Cardiac fibroblast (primary cell): ENCODE data around the gene ATP7B.

Experiments used
- DNase-seq, 2 donors: peaks; one replicate each; pipeline versions ENCODE4 v3.0.0 to v3.0.0-alpha.2; 2010; ENCODE audit warnings: low read depth in 2 of 2
- H3K4me3 ChIP-seq, 2 donors: replicated peaks in 1 of 2; 1 replicate in 1 of 2; 2 replicates in 1 of 2; pipeline ENCODE4 v1.5.1; 2011; ENCODE audit warnings: low read depth in 2 of 2, low read length in 2 of 2, mild to moderate bottlenecking in 2 of 2, moderate library complexity in 1 of 2
- TF ChIP-seq, protein P1 (sequence below): IDR thresholded peaks from one replicate; pipeline ENCODE4 v1.5.1; 2011; ENCODE audit warnings: low read depth, mild to moderate bottlenecking, low read length, inconsistent platforms

ATP7B gene

DNA sequence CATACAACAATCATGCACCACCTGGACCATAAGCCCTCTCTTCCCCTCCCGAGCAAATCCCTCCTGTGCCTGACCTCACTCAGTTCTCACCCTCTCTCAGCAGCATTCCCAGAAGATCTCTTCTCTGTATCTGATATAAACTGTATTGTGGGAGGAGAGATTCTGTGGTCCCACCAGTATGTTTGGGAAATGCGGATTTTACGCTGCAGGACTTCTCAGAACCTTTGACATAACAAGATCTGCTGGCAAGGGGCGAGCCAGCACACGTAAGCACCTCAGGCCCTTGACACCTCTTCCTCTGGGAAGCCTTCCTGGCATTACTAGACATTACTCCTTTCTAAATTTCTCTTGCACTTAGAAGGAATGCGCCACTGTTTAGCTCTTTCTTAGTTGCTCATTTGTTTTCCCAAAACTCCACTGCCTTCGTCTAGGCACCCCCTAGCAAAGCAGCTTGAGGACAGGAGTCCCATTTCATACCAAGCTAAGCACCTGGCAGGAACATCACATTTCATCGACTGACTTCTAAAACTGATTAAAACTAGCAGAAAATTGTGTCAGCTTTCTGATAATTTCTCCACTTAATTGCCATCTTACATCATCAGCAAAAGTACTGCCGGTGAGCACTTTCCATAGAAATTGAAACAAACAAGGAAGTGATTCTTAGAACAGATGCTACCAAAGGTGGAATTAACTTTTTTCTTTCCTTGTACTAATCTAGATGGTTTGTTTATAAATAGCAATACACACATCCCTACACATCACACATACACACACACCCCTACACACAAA is 86.3 kb downstream of the ATP7B start:
- H3K4me3 ChIP-seq, result no peak overlapping the region
- TF ChIP-seq, protein P1, sequence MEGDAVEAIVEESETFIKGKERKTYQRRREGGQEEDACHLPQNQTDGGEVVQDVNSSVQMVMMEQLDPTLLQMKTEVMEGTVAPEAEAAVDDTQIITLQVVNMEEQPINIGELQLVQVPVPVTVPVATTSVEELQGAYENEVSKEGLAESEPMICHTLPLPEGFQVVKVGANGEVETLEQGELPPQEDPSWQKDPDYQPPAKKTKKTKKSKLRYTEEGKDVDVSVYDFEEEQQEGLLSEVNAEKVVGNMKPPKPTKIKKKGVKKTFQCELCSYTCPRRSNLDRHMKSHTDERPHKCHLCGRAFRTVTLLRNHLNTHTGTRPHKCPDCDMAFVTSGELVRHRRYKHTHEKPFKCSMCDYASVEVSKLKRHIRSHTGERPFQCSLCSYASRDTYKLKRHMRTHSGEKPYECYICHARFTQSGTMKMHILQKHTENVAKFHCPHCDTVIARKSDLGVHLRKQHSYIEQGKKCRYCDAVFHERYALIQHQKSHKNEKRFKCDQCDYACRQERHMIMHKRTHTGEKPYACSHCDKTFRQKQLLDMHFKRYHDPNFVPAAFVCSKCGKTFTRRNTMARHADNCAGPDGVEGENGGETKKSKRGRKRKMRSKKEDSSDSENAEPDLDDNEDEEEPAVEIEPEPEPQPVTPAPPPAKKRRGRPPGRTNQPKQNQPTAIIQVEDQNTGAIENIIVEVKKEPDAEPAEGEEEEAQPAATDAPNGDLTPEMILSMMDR, result no peak
- DNase-seq, result no peak

DNA sequence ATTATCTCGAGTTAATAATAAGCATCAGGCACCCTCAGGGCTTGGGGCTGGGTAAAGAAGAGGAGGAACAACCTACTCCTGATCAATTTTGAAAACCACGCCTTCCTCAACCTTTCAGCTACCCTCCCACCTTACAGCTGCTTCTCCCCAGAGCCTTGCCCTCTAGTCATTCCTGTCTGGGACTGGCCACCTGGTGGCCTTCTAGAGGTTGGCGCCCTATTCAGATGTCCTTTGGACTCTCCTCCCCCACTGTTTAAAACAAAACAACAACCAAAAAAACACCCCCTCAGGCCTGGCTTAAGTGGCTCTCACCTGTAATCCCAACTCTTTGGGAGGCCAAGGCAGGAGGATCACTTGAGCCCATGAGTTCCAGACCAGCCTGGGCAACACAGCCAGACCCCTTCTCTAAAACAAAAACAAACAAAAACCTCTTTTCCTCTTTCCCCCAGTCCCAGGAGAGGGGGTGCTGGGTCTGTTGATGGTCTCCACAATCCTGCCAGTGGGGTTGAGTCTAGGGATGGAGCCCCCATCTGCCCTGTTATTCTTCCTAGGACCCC is 87.2 kb downstream of the ATP7B start:
- TF ChIP-seq, protein P1, result peak; percentile 32
- DNase-seq, result no peak
- no peak overlapping the region for H3K4me3 ChIP-seq

DNA sequence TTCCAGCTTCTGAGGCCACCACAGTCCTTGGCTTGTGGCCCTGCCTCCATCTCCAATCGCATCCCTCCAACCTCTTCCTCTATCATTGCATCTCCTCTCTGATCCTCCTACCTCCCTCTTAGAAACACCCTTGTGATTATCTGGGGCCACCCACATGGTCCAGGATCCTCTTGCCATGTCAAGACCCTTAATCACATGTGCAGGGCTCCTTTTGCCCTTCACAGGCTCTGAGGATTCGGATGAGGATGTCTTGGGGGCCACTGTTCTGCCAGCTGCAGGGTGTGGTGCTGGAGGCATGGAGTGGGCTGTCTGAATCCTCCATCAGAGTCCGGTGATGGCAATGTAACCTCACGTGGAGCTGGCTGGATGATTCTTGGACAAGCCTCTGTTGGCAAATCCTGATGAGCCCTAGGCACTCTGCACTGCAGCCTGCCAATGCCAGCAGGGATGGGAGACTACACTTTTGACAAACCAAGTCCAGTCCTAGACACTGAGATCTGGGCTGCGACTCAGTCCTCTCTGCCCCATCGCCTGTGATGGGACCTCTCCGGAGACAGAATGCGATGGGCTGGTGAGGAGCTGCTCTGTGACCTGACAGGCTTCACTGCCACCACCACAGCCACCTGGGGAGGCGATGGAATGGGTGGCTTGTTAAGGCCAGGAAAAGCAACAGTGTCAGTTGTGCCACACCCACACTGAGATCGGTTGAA is 88.3 kb downstream of the ATP7B start:
- no peak overlapping the region for H3K4me3 ChIP-seq
- no peak for DNase-seq
- TF ChIP-seq, protein P1, result no peak

DNA sequence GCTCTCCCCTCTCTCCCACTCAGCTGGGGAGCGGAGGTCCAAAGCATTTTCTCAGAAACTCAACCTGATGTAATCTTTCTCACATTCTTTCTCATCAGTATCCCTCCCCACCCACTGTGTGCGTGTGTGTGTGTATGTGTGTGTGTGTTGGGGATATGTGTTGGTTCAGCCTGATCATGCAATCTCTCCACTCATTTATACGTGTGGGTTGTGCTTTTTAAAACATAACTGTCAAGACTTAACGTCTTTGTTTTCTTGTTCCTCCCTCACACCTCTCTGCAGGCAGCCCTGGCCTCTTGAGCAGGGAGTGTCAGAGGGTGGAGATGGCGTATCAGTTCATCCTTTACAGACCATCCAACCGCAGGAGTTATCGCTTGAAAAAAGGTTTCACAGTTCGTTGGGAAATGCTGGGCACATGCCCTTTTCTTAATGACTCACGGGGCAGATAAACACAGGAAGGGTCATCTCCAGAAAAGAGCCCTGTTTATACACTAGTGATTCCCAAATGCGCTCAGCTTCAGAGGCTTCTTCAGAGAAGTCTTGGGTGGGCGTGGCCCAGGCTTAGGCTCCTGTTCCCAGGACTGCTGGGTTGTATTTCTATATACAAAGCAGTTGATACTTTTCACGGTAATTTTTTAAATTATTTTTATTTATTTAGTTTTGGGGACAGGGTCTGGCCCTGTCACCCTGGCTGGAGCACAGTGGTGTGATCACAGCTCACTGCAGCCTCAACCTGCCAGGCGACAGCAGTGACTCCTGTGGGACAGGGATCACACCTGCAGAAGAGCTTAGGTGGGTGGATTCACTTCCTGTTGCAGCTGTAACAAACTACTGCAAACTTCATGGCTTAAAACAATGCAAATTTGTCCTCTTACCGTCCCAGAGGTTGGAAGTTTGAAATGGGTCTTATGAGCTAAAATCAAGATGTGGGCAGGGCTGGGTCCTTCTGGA is 89.2 kb downstream of the ATP7B start:
- H3K4me3 ChIP-seq, result no peak overlapping the region
- DNase-seq, result peak in 1 of 2 donors; percentile 3
- TF ChIP-seq, protein P1, result no peak

DNA sequence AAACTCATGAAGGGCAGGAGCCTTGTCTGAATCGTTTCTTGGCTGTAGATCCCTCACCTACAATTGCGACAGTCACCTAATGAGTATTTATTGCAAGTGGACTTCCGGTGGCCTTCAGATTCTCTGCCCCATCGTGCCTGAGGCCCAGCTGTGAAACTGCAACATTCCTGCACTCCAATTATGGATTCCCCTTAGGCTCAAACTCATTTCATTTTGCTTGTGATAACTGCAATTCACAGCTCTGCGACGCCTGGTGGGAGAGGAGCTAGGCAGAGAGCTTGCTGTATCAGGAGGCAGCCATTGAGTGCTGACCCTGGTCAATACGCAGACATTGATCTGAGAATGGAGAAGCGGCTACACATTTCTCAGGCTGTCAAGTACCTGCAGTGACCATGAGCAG is 90.5 kb downstream of the ATP7B start:
- no peak for DNase-seq
- no peak overlapping the region for H3K4me3 ChIP-seq

DNA sequence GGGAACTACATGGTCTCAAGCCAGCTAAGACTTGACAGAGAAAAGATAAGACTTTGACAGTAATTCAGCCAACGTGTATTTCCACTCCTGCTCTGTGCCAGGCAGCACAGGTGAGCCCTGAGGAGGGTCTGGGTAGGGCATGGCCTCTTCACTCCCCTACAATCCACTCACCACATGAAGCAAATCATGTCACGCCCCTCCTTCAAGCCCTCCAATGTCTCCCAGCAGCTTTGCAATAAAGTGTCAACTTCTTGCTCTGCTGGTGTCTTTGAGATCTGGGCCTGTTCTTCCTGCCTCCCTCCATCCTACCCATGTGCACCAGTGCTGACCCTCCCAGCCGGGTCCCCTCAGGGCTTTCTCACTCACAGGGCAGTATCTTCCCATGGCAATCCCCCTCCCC is 91.0 kb downstream of the ATP7B start:
- TF ChIP-seq, protein P1, result no peak
- no peak for DNase-seq

More for the DNA sequence above, 90.5 kb downstream of the ATP7B start:
- TF ChIP-seq, protein P1, result no peak

More for the DNA sequence above, 91.0 kb downstream of the ATP7B start:
- H3K4me3 ChIP-seq, result no peak overlapping the region
